ENCODE data around the gene UBTD2. TPM values are rescaled to one million over a fixed set of nuclear protein-coding genes. Genes with fewer than 3 reads are reported as not detected.
"Not testable (repeated sequence)": the region's sequence is repeated elsewhere in the genome, so short reads cannot be mapped to it uniquely, and the experiment has no call there.

The UBTD2 gene
- 10 to 100 TPM in 3 of 4 donors, 1 to 10 TPM in 1; 6.0 to 35.4 (median 19.0) TPM for total RNA-seq

DNA sequence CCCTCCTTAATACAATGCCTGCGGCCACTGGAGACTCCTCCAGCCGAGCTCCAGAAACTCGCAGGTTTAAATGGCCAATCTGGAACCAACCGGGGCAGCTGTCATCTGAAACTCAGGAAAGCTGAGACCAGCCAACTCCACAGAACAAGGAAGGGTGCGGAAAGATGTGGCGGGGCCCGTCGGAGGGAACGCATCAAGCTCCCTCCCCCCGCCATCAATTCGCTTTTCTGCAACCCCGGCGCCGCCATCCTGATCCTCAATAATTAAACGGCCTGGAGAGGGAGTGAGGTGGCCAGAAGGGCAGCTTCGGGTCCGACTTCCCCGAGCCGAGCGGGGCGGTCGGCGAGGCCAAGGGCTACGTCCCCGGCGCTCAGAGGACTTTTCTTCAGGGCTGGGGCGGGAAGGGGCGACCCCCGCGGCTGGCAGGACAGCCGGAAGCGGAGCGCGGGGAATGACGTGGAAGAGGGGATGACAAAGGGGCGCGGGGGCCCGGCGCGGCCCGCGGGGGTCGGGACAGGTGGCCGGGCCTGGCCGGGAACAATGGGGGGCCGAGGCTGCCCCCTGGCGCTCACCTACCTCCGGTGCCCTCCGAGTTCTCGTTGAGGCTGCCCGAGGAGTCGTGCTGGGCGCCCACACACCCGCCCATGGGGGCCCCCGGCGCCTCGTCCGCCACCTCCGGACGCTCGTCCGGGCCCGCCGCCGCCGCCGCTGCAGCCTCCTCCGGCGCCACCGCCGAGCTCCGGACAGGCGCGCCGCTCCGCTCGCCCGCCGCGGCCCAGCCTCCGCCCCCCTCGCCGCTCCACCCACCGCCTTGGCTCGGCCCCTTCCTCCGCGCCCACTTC is at the start of gene UBTD2:
Gene UBTD2 (minus strand): TSS at position 745 of the 842 bp plus-strand sequence. CDS start 99 bp downstream, at position 646.
- no peak for TF ChIP-seq EP300 (IDR thresholded peaks at IDR 0.05; ENCODE audit: low read depth)
- peak; percentile 45 for TF ChIP-seq POLR2A (IDR thresholded peaks at IDR 0.05)
- TF ChIP-seq, protein P1, sequence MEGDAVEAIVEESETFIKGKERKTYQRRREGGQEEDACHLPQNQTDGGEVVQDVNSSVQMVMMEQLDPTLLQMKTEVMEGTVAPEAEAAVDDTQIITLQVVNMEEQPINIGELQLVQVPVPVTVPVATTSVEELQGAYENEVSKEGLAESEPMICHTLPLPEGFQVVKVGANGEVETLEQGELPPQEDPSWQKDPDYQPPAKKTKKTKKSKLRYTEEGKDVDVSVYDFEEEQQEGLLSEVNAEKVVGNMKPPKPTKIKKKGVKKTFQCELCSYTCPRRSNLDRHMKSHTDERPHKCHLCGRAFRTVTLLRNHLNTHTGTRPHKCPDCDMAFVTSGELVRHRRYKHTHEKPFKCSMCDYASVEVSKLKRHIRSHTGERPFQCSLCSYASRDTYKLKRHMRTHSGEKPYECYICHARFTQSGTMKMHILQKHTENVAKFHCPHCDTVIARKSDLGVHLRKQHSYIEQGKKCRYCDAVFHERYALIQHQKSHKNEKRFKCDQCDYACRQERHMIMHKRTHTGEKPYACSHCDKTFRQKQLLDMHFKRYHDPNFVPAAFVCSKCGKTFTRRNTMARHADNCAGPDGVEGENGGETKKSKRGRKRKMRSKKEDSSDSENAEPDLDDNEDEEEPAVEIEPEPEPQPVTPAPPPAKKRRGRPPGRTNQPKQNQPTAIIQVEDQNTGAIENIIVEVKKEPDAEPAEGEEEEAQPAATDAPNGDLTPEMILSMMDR (IDR thresholded peaks at IDR 0.05), result peak; percentile 30 to 49 (median 46)
- TF ChIP-seq POLR2AphosphoS5 (IDR thresholded peaks at IDR 0.05), result no peak
- Histone ChIP-seq H3K27me3 (no peaks in the 10 kb centered on the region), H3K4me1 (peaks cover 0 to 30% (median 21%) of the 10 kb centered on the region in 4 donors), H3K36me3 (no peaks in the 10 kb centered on the region), H3K27ac (peak within 1 kb of the TSS; percentile 88 to 98 (median 96)), H3K9me3 (no peaks in the 10 kb centered on the region), H3K4me3 (peak within 1 kb of the TSS; percentile 82 to 97 (median 93))
- DNase-seq, result peak; percentile 88
- 1% methylated on average over 46 of the region's 87 CpGs; no CpG with 5 or more reads in 1 of the 2 donors for WGBS, 2 donors (ENCODE audit: low coverage in 1 of 2)
- intact Hi-C loops (cut with DNase I; ENCODE audit: low total_unique reads), result no loop called here
- in situ Hi-C loops (cut with MboI; ENCODE audit: low pct_ligation_motif_present in 1 of 4, low pct_unique_long_range_greater_than_20kb in 1 of 4, low sequenced_read_pairs in 3 of 4), result loop anchor here in 2 of 4 donors (10.0 to 25.0 kb wide), 3 partner anchors 88 to 178 kb away; partner anchors contain the start of gene EFCAB9 (in 1 of the 2)

- in situ Hi-C loops (cut with MboI; ENCODE audit: low pct_ligation_motif_present in 1 of 4, low pct_unique_long_range_greater_than_20kb in 1 of 4, low sequenced_read_pairs in 3 of 4); H3K36me3 ChIP-seq; intact Hi-C loops (cut with DNase I; ENCODE audit: low total_unique reads); DNase-seq; H3K9me3 ChIP-seq; H3K4me3 ChIP-seq; H3K27me3 ChIP-seq; H3K27ac ChIP-seq; H3K4me1 ChIP-seq: not testable (repeated sequence)
- 57 to 82% methylated on average over 2 to 13 of the region's 13 CpGs for WGBS, 2 donors (ENCODE audit: low coverage in 1 of 2)
Observed at GRCh38 chr5:172326901-172327300, 43.3 kb upstream of the UBTD2 start.

- intact Hi-C loops (cut with DNase I; ENCODE audit: low total_unique reads) (no loop called here), in situ Hi-C loops (cut with MboI; ENCODE audit: low pct_ligation_motif_present in 1 of 4, low pct_unique_long_range_greater_than_20kb in 1 of 4, low sequenced_read_pairs in 3 of 4) (no loop called here)
- H3K9me3 ChIP-seq, result no peaks in the 10 kb centered on the region
- H3K27me3 ChIP-seq, result no peaks in the 10 kb centered on the region
- WGBS, 2 donors (ENCODE audit: low coverage in 1 of 2), result 86 to 92% methylated on average over 9 of the region's 9 CpGs
- TF ChIP-seq POLR2A (IDR thresholded peaks at IDR 0.05), result no peak
- no peak for TF ChIP-seq POLR2AphosphoS5 (IDR thresholded peaks at IDR 0.05)
- no peak for TF ChIP-seq EP300 (IDR thresholded peaks at IDR 0.05; ENCODE audit: low read depth)
- TF ChIP-seq, protein P1 (IDR thresholded peaks at IDR 0.05), result no peak
- no peak for DNase-seq
- H3K4me1 ChIP-seq, result no peaks in the 10 kb centered on the region
- no peak overlapping the region for H3K27ac ChIP-seq
- no peaks in the 10 kb centered on the region for H3K36me3 ChIP-seq
- H3K4me3 ChIP-seq, result no peak overlapping the region
Observed at GRCh38 chr5:172325452-172325851, 41.9 kb upstream of the UBTD2 start.

DNA sequence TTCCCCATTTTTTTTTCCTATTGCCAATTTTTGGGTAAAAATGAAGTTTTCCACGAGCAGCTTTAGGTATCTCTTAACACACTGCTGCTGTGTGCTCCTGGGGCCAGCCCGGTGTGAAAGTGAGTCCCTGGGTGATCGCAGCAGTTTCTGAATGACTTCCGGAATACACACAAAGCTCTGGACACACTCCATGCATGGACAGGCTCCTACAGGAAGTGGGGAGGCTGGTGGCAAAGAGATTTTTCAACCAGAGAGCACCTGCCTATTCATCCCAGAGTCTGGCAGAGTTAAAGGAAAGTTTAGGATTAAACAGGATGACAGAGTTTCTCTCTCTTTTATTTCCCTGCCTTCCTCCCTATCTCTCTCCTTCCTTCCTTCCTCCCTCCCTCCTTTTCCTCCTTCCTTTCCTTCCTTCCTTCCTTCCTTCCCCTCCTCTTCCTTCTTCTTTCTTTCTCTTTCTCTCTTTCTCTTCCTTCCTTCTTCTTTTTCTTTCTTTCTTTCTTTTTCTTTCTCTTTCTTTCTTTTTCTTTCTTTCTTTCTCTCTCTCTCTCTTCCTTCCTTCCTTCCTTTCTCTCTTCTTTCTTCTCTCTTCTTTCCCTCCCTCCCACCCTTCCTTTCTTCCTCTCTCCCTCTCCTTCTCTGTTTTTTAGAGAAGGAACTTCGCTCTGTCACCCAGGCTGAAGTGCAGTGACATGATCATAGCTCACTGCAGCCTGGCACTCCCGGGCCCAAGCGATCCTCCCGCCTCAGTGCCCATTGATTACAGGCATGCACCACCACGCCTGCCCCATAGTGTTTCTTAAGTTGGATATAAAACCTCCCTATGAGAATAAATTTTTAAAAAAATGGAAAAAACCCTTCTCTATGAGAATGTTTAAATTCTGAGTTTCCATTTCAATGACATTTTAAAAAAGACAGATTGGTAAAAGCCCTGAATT is 38.7 kb upstream of the UBTD2 start:
- intact Hi-C loops (cut with DNase I; ENCODE audit: low total_unique reads) (no loop called here), in situ Hi-C loops (cut with MboI; ENCODE audit: low pct_ligation_motif_present in 1 of 4, low pct_unique_long_range_greater_than_20kb in 1 of 4, low sequenced_read_pairs in 3 of 4) (no loop called here)
- H3K27ac ChIP-seq, result no peak overlapping the region
- H3K4me1 ChIP-seq, result no peaks in the 10 kb centered on the region
- H3K27me3 ChIP-seq, result no peaks in the 10 kb centered on the region
- no peak overlapping the region for H3K4me3 ChIP-seq
- WGBS, 2 donors (ENCODE audit: low coverage in 1 of 2), result 64 to 70% methylated on average over 7 to 9 of the region's 9 CpGs
- H3K36me3 ChIP-seq, result no peaks in the 10 kb centered on the region
- no peak for TF ChIP-seq POLR2A (IDR thresholded peaks at IDR 0.05)
- TF ChIP-seq EP300 (IDR thresholded peaks at IDR 0.05; ENCODE audit: low read depth), result no peak
- TF ChIP-seq, protein P1 (IDR thresholded peaks at IDR 0.05), result no peak
- TF ChIP-seq POLR2AphosphoS5 (IDR thresholded peaks at IDR 0.05), result no peak
- peak; percentile 14 for DNase-seq
- H3K9me3 ChIP-seq, result no peaks in the 10 kb centered on the region

All from transverse colon (tissue), 4 donors.